ENCODE data around the gene ELK4. TPM values are rescaled to one million over a fixed set of nuclear protein-coding genes. Genes with fewer than 3 reads are reported as not detected.

Gene ELK4
- total RNA-seq, 2 donors from 2014 or later = 18.8 to 19.1 TPM

DNA sequence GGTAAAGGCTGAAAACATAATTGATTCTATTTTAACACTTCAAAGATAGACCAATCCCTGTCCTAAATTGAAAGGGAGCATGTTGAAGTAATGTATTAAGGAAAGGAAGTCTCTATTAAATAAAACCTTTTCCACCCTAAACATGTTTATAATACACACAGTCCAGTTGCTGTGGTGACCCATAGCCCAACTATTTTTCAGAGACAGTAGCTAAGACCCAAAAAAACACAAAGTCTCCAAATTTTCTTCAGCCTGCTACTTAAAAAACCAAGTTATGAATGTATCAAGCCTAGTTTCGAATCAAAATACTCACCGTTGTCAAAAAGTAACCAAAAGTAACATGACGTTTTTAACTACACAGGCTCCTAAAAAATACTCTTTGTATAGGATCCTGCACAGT is 1.6 kb downstream of the ELK4 start:
- peak overlapping the region in 1 of 2 donors; percentile 91 for H3K27ac ChIP-seq
- peak overlapping the region; percentile 69 to 82 for H3K4me3 ChIP-seq
- peaks cover 0 to 25% of the 10 kb centered on the region in 2 donors for H3K4me1 ChIP-seq
- TF ChIP-seq CTCF (IDR thresholded peaks at IDR 0.05) = no peak
- no peaks in the 10 kb centered on the region for H3K27me3 ChIP-seq
- no peak for DNase-seq (ENCODE audit: low spot score)
- H3K36me3 ChIP-seq = no peaks in the 10 kb centered on the region
- H3K9me3 ChIP-seq = no peaks in the 10 kb centered on the region

DNA sequence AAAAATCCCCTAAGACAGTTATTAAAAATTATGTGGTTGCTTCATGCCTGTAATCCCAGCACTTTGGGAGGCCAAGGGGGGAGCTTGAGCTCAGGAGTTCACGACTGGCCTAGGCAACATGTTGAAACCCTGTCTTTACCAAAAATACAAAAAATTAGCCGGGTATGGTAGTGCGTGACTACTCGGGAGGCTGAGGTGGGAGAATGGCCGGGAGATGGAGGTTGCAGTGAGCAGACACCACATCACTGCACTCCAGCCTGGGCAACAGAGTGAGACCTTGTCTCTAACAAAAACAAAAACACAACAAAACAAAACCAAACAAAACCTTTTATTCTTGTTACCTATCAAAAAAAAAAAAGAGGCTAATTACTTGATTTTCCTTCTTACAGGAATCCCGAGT is 2.1 kb downstream of the ELK4 start:
- no peak for TF ChIP-seq CTCF (IDR thresholded peaks at IDR 0.05)
- H3K27ac ChIP-seq = no peak overlapping the region
- peaks cover 0 to 30% of the 10 kb centered on the region in 2 donors for H3K4me1 ChIP-seq
- no peaks in the 10 kb centered on the region for H3K27me3 ChIP-seq
- DNase-seq (ENCODE audit: low spot score) = no peak
- no peak overlapping the region for H3K4me3 ChIP-seq
- no peaks in the 10 kb centered on the region for H3K36me3 ChIP-seq
- no peaks in the 10 kb centered on the region for H3K9me3 ChIP-seq

DNA sequence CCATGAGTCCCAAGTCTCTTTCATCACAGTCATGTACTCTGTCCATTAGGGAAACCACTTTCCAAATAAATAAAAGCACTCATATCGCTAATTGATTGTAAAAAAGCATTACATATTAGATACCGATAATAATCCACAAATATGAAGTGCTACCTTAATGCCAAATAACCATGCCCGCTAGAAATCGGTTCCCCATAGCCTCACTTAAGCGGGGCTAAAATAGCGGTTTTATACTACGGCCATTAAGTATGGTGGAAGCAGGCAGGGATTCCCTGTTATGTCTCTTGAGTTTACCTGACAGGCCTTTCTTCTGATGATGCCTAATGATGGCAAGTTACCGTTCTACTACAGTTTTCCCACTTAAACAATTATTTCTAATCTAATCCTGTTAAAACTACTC is 3.9 kb downstream of the ELK4 start:
- DNase-seq (ENCODE audit: low spot score) = no peak
- no peak overlapping the region for H3K4me3 ChIP-seq
- H3K27me3 ChIP-seq = no peaks in the 10 kb centered on the region
- H3K36me3 ChIP-seq = peaks cover 5% of the 10 kb centered on the region
- peaks cover 0 to 35% of the 10 kb centered on the region in 2 donors for H3K4me1 ChIP-seq
- H3K27ac ChIP-seq = no peak overlapping the region
- H3K9me3 ChIP-seq = no peaks in the 10 kb centered on the region
- no peak for TF ChIP-seq CTCF (IDR thresholded peaks at IDR 0.05)

DNA sequence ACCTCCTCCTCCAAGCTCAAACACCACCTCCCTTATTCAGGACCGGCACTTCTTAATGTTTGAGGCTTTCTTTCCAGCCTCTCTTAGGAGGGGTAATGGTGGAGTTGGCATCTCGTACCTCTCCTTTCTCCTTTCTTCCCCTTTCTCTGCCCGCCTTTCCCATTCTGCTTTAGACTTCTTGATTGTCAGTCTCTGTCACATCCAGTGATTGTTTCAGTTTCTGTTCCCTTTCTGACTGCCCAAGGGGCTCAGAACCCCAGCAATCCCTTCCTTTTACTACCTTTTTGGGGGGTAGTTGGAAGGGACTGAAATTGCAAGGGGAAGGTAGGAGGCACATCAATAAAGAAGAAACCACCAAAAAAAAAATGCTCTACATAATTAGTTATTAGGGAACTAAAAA is 5.6 kb downstream of the ELK4 start:
- H3K4me1 ChIP-seq = peaks cover 0 to 28% of the 10 kb centered on the region in 2 donors
- H3K27ac ChIP-seq = no peak overlapping the region

GRCh38 chr1:205623646-205624045 is 8.2 kb downstream of the ELK4 start:
- Histone ChIP-seq H3K27ac (no peak overlapping the region), H3K36me3 (peaks cover 34% of the 10 kb centered on the region), H3K27me3 (no peaks in the 10 kb centered on the region), H3K9me3 (no peaks in the 10 kb centered on the region), H3K4me3 (no peak overlapping the region), H3K4me1 (peaks cover 0 to 12% of the 10 kb centered on the region in 2 donors)
- DNase-seq (ENCODE audit: low spot score) = no peak
- TF ChIP-seq CTCF (IDR thresholded peaks at IDR 0.05) = no peak

More for the DNA sequence above, 5.6 kb downstream of the ELK4 start:
- Histone ChIP-seq H3K4me3 (no peak overlapping the region), H3K9me3 (no peaks in the 10 kb centered on the region), H3K36me3 (peaks cover 18% of the 10 kb centered on the region), H3K27me3 (no peaks in the 10 kb centered on the region)
- no peak for DNase-seq (ENCODE audit: low spot score)
- no peak for TF ChIP-seq CTCF (IDR thresholded peaks at IDR 0.05)

DNA sequence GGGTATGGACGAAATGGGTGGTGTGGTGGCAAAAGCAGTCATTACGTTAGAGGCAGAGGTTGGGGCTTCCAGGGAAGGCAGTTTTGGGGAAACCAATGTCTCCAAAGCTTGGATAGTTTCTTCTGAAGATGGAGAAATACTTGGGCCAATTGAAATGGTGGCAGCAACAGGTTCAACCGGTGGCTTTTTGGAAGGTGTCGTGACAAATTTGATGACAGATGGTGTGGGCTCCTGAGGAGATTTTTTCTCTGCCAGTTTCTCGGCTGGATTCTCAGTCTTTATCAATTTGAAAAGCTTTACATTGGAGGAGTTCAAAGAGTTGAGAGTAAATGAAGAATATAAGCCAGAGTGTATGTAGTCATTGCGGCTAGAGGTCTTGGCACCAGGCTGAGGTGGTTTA is 11.5 kb downstream of the ELK4 start:
- DNase-seq (ENCODE audit: low spot score) = no peak
- Histone ChIP-seq H3K27me3 (no peaks in the 10 kb centered on the region), H3K9me3 (no peaks in the 10 kb centered on the region), H3K27ac (no peak overlapping the region), H3K4me3 (no peak overlapping the region), H3K4me1 (peaks cover 0 to 12% of the 10 kb centered on the region in 2 donors), H3K36me3 (peaks cover 63% of the 10 kb centered on the region)
- TF ChIP-seq CTCF (IDR thresholded peaks at IDR 0.05) = no peak

All from right atrium auricular region (tissue), 2 donors.